ENCODE data around the gene FNDC7. TPM values are rescaled to one million over a fixed set of nuclear protein-coding genes. Genes with fewer than 3 reads are reported as not detected.

The FNDC7 gene
- total and polyA plus RNA-seq, 9 donors, result 0.13 to 0.22 (median 0.15) TPM; not detected in 6

- H3K4me3 ChIP-seq, result no peak overlapping the region
- WGBS, 3 donors, result 61 to 66% (median 62%) methylated on average over 7 of the region's 7 CpGs
Measured at GRCh38 chr1:108708691-108709660, 3.7 kb upstream of the FNDC7 start.

DNA sequence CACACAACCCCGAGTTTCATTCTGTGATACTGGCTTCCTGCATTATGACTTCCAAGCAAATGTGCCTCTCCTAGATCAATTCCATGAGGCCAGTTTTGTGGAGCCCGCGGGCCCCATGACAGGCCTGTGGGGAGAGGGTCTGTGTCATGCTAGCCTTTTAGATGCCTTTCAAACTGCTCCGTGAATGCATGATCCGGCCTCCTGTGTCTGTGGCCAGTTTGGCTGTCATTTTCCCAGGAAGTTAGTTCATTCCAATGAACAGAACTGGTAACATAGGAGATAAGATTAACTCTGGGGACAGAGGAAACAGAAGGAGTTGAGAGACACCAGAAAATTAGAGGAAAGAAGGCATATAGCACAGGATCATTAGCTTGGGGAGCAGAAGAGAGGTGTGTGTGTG lies 3.2 kb downstream of the FNDC7 start:
- intact Hi-C loops (cut with DNase I), result no loop called here
- no peaks in the 10 kb centered on the region for H3K27me3 ChIP-seq
- 75 to 81% (median 80%) methylated on average over 5 of the region's 5 CpGs for WGBS, 3 donors
- no peak overlapping the region for H3K4me3 ChIP-seq
- DNase-seq, result no peak
- TF ChIP-seq, protein P1, sequence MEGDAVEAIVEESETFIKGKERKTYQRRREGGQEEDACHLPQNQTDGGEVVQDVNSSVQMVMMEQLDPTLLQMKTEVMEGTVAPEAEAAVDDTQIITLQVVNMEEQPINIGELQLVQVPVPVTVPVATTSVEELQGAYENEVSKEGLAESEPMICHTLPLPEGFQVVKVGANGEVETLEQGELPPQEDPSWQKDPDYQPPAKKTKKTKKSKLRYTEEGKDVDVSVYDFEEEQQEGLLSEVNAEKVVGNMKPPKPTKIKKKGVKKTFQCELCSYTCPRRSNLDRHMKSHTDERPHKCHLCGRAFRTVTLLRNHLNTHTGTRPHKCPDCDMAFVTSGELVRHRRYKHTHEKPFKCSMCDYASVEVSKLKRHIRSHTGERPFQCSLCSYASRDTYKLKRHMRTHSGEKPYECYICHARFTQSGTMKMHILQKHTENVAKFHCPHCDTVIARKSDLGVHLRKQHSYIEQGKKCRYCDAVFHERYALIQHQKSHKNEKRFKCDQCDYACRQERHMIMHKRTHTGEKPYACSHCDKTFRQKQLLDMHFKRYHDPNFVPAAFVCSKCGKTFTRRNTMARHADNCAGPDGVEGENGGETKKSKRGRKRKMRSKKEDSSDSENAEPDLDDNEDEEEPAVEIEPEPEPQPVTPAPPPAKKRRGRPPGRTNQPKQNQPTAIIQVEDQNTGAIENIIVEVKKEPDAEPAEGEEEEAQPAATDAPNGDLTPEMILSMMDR (IDR thresholded peaks at IDR 0.05), result no peak
- TF ChIP-seq POLR2A (IDR thresholded peaks at IDR 0.05), result no peak
- no peak for TF ChIP-seq EP300 (IDR thresholded peaks at IDR 0.05)
- no peak overlapping the region for H3K27ac ChIP-seq
- no peaks in the 10 kb centered on the region for H3K4me1 ChIP-seq (ENCODE audit: insufficient read depth)
- no peaks in the 10 kb centered on the region for H3K36me3 ChIP-seq
- no peaks in the 10 kb centered on the region for H3K9me3 ChIP-seq

More at GRCh38 chr1:108708691-108709660, 3.7 kb upstream of the FNDC7 start:
- no peaks in the 10 kb centered on the region for H3K27me3 ChIP-seq
- H3K36me3 ChIP-seq, result no peaks in the 10 kb centered on the region
- H3K9me3 ChIP-seq, result no peaks in the 10 kb centered on the region
- H3K4me1 ChIP-seq (ENCODE audit: insufficient read depth), result no peaks in the 10 kb centered on the region
- intact Hi-C loops (cut with DNase I), result no loop called here
- DNase-seq, result no peak
- no peak for TF ChIP-seq EP300 (IDR thresholded peaks at IDR 0.05)
- no peak overlapping the region for H3K27ac ChIP-seq

GRCh38 chr1:108716437-108717230 lies 3.9 kb downstream of the FNDC7 start:
- TF ChIP-seq EP300 (IDR thresholded peaks at IDR 0.05) (no peak), POLR2A (IDR thresholded peaks at IDR 0.05) (no peak)
- TF ChIP-seq, protein P1 (IDR thresholded peaks at IDR 0.05), result no peak
- intact Hi-C loops (cut with DNase I), result no loop called here
- DNase-seq, result no peak

GRCh38 chr1:108717774-108718316 lies 5.1 kb downstream of the FNDC7 start:
- WGBS, 3 donors, result 89 to 95% (median 90%) methylated on average over 9 of the region's 9 CpGs
- Histone ChIP-seq H3K27ac (no peak overlapping the region), H3K27me3 (no peaks in the 10 kb centered on the region), H3K9me3 (no peaks in the 10 kb centered on the region), H3K36me3 (no peaks in the 10 kb centered on the region), H3K4me1 (ENCODE audit: insufficient read depth) (no peaks in the 10 kb centered on the region), H3K4me3 (no peak overlapping the region)
- TF ChIP-seq, protein P1 (IDR thresholded peaks at IDR 0.05), result no peak
- no peak for TF ChIP-seq EP300 (IDR thresholded peaks at IDR 0.05)
- TF ChIP-seq POLR2A (IDR thresholded peaks at IDR 0.05), result no peak
- intact Hi-C loops (cut with DNase I), result no loop called here
- DNase-seq, result no peak

More at GRCh38 chr1:108716437-108717230, 3.9 kb downstream of the FNDC7 start:
- Histone ChIP-seq H3K27ac (no peak overlapping the region), H3K4me3 (no peak overlapping the region), H3K9me3 (no peaks in the 10 kb centered on the region), H3K27me3 (no peaks in the 10 kb centered on the region), H3K4me1 (ENCODE audit: insufficient read depth) (no peaks in the 10 kb centered on the region), H3K36me3 (no peaks in the 10 kb centered on the region)
- WGBS, 3 donors, result 59 to 75% (median 69%) methylated on average over 2 of the region's 2 CpGs
